Activated CD4-positive, alpha-beta T cell treated with anti-CD3 and anti-CD28 coated beads, Interleukin-2, amount 50 U/mL, for 1 hour (primary cell): Measurements from ENCODE around the gene TMEM14C.
A peak's percentile ranks its signal among the peaks of the same experiment; 100 is the strongest.

Experiments used
- DNase-seq: peaks from one replicate; pipeline ENCODE4 v3.0.0-alpha.2; 2020

TMEM14C gene

DNA sequence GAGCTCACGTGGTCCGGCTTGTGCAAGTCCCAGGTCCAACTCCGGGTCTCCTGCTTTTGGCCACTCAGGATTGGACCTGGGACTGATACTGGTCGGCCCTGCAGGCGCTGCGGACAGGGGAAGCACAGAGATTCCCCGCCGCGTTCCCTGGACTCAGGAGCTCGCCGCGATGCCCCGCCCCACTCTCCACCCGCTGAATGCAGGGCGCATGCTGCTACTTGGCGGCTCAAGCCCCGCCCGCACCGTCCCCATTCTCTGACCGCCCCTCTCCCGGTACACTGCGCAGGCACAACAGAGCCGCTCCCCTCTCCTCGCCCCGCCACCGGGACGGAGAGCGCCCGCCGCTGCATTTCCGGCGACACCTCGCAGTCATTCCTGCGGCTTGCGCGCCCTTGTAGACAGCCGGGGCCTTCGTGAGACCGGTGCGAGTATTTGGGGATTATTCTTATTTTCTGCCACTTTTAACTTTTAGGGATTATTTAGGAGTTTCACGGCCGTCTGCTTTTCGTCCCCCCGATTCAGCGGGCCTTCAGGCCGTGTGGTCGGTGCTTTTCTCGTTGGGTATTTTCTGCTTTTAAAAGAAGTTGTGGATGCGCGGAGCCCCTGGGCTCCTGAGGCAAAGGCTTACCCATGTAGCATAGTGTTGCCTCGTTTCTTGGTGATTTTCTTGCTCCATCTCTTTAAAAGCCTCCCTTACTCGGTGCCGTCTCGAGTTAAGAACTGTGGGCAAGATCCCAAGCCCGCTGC lies at the start of gene TMEM14C:
Gene TMEM14C, plus strand, starts transcription at position 251 of the 747 bp plus-strand sequence. CDS start 1,544 bp downstream, outside the sequence.
- DNase-seq: peak; percentile 73

DNA sequence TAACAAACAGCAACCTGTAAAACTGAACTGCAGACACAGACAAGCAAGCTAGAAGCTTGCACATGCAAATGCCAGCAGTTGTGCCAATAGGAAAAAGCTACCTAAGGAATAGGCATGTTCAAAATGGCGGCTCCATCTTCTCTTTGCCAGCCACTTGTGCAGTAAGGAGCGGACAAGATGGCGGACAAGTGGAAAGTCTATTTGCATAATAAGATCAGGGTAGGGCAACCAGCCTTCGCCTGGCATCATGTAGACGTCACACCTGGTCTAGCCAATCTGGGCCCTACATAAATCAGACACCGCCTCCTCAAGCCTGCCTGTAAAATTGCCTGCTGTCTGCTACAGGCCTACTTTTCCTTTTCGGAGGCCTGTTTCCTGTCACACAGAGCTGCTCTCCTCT lies 46.5 kb upstream of the TMEM14C start:
- DNase-seq: no peak

DNA sequence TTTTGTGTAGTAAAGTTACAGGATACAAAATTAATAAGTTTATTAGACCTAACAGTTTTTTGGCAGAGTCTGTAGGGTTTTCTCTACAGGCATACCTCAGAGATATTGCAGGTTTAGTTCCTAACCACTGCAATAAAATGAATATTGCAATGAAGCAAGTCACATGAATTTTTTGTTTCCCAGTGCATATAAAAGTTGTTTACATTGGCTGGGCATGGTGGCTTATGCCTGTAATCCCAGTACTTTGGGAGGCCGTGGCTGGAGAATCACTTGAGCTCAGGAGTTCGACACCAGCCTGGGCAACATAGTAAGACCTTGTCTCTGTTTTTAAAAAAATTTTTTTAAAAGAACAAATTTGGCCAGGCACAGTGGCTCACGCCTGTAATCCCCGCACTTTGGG lies 44.4 kb upstream of the TMEM14C start:
- DNase-seq: no peak

DNA sequence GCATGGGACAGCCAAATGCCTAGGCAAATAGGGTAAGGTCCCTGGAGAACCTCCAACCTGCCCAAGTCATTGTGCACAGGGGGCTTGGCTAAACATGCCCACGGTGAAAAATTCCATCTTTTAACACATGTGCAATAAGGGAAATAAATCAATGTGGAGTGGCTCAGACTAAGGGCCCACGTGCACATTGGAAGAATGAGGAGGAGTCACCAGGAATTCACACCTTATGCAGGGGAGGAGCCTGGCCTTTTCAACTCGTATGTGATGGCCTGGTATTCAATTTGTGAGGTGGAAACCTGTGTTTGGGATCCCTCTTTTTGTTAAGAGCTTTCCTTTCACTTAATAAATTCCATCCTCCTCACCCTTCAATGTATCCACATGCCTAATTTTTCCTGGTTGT lies 41.1 kb upstream of the TMEM14C start:
- DNase-seq: no peak

DNA sequence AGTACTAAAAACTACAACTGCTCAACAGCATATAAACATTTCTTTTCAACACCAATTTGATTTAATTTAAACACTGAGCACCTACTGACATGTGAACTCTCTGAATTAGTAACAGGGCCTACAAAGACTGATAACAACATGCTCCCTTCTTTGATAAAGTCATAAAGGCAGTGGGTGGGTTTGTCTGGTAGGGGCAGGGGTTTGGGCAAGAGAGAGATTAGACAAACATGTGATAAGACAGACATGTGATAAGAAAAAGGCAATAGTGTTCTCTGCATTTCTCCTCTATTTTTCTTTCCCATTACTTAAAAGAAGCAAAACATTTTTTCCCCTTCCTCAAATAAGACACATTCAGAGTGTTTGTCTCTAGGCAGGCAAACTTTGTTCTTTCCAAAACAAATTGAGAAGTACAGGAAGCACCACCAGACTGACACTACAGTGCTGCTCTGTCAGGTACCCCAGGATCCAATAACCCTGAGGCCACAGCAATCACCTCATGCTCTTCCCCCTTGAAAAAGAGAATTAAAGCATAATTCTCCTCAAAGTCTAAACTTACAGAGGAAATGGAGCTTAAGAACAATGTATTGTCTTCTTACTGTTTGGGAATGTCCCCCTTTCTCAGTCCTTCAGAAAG lies 40.4 kb upstream of the TMEM14C start:
- no peak for DNase-seq

DNA sequence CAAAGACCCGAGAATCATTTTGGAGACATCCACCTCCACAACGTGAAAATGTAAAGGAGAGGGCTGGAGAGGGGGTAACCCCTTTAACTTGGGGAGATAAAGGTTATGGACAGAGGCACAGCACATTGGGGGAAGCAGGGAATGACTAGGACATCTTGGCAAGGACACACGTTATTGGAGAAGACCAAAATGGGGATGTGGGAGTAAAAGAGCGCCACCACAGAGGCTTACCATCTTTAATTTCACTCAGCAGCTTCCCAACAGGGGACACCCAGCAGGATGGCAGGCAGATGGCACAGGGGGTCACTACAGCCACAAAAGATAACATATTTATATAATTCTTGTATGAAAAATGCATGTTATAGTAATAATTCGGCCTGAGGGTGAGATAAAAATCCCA lies 38.3 kb upstream of the TMEM14C start:
- DNase-seq: no peak

DNA sequence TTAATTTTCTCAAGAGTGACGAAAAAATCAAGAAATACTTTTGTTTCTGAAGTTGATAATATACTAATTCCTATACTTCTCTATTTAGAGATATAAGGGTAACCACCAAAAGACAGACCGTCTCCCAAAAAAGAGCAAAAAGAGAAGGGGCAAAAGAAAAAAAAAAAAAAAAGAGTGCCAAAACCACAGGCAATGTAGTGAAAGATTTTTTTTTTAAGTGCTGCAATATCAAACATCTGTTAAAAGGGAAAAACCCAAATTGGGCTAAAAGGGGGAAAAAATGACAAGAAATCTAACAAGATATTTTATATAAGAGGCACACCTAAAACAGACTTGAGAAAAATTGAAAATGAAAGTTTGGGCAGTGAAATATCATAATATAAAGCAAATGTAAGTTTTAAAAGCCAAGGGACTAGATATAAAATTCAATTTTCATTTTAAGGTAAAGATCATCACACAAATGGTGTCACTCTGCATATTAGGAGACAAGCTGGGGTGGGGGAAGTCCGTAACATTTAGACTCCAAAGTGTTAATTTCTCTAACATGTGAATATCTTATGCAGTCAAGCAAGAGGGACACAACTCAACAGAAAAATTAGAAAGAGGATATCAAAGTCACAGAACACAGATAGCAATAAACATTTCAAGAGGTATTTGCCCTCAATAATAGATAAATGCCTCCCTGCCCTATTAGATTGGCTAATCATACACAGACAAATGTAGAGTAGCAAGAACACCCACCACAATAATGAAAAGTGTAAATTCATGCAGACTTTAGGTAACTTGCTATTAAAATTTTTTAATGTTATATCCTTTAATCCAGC lies 37.6 kb upstream of the TMEM14C start:
- DNase-seq: no peak

DNA sequence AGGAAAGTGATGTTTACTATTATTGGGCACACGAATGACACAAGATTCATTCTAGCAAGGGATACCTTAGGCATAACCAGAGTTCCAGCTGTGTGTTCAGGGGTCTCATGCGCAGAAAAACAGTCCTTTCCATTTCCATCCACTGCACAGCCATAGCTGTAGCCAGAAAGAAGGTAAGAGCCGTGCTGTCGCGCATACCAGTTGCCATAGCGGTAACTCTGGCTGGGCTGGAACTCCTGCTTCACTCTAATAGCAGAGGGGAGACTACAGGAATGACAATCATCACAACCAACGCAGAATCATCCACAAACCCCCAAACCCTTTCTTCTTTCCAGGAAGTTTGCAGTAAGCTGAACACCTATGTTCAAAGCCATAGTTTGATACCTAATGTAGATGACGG lies 36.0 kb upstream of the TMEM14C start:
- DNase-seq: no peak

DNA sequence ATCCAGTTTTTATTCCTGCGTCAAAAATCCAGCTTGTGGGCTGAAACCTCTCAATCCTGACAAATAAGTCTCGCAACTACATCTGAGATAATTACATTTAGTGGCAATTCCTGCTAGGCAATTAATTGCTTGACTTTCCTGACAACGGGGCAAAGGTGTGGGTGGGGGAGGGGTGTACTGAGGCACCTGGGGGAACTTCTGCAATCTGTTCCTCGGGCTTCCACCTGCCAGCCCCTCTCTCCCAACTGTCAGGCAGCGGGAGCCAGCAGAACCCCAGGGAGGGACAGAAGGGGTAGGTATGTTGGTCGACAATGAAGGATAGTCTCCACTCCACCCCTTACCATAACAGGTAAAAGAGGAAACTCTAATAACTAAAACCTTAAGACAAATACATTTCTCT lies 35.3 kb upstream of the TMEM14C start:
- no peak for DNase-seq

DNA sequence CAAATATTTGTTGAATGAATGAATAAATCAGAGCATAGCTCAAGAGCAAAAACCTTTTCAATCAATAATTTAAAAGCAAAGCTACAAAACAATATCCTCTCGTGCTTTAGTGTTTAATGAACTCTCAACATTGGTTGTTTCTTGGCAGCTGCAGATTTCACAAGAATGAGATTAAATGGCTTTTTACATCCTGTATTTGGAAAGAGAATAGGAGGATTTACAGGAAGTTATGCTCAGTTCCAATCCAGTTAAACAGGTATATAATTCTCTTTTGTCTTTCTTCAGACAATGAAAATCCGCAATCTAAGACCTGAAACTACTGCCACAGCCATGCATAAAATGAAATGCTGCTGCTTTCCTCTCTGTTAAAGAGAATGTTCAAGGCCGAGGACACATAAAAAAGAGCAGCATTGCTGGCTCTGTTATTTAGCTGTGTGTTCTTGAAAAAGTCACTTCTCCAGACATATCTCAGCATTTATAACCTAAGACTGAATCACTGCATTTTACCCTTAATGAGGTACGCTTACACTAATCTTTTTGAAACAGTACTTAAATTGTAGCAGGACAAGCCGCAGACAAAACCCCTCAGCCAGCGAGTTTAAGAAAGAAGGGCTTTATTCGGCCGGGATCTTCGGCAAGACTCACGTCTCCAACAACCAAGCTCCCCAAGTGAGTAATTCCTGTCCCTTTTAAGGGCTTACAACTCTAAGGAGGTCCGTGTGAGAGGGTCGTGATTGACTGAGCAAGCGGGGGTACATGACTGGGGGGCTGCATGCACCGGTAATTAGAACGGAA lies 32.0 kb upstream of the TMEM14C start:
- no peak for DNase-seq

DNA sequence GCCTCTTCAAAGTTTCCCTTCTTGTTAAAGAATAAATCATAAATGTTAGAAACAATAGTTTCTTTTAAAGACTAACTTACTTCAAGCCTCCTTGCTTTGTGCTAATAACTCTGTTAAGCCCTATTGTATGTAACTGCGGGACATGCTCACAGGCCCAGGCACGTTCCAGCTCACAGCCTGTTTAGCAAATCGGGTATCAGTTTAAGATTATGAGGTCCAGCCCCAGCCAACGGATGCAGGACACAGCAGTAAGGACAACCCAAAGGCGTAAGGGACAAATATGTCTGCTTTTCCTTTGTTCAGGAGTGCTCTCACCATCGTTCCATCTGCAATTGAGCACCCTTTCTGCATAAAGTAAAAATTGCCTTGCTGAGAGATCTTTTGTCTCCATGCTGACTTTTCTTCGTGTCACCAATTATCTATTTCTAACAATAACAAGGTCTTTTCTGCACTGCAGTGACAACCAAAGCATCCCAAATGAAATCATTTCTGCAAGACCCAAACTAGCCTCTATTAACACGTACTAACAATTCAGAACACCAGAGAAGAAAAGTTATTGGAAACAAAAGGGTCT lies 29.8 kb upstream of the TMEM14C start:
- DNase-seq: no peak

DNA sequence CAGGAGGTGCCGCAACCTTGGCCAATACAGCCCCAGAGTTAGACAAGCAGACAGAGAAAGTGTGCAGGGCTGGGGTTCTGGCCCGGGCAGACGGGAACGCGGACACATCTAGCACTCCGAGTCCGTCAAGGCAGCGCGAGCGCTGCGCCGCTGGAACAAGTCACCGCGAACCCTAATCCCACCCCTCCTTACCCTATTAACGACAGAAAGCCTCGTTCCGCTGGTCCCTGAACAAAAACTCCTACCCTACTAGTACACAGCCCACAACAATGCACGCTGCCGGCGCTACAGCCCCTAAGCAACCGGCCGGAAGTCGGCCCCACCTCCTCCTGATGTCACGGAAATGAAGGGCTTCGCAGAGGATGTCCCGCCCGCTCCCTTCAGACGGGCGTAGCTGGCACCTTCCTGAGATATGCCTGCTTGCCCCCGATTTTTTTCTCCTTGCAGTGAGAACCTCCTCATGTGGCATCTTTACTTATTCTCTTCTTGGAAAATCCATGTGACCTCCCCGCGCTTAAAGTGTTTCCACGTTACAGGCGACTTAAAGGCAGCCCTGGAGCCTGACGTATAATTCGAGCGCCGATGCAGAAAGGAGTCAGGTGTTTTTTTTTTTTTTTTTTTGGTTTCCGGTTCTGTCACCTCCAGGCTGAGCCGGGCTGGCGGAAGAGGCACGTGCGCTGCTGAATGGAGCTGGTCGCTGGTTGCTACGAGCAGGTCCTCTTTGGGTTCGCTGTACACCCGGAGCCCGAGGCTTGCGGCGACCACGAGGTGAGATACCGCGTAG lies 28.4 kb upstream of the TMEM14C start, which contains the start of the genes C6orf52 and PAK1IP1:
Gene C6orf52, minus strand, starts transcription at position 315 of the 784 bp plus-strand sequence. CDS start 7,066 bp downstream, outside the sequence.
Gene PAK1IP1, plus strand, starts transcription at position 671 of the 784 bp plus-strand sequence. Its CDS starts 14 bp downstream, at position 685.
- DNase-seq: peak; percentile 92

DNA sequence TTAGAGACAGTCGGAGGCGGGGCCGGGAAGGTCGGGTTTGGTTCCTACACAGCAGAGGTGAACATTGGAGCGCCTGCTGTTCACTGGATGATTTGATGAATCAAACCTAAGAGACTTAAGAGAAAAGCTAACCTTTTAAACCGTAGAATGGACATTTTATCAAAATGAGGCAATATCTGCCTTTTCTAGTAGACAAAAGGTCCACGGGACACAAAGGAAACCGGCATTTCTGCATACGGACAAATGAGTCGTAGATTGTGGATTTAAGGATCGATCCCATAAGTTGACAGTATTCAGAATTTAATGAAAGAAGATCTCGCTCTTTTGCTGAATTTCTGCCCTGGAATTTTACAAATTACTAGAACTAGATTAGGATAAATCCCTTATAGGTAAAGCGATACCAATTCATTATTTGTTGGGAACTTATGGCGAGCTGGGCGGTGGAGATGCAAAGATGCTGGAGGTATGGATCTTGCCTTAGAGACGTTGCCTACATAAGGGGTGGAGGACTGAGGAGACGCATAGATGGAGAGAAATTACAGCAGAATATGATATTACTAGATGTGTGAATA lies 27.7 kb upstream of the TMEM14C start:
- no peak for DNase-seq

DNA sequence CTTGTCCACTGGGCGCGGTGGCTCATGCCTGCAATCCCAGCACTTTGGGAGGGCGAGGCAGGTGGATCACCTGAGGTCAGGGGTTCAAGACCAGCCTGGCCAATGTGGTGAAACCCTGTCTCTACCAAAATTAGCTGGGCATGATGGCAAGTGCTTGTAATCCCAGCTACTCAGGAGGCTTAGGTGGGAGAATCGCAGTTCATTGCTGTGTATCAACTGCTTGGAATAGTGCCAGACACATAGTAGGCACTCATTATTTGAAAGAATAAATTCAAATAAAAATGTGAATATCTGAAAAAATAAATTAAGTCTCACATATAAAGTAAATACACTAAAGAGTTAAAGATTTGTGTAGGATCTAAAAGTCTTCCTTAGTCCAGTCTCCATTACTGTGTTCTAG lies 26.2 kb upstream of the TMEM14C start:
- no peak for DNase-seq

DNA sequence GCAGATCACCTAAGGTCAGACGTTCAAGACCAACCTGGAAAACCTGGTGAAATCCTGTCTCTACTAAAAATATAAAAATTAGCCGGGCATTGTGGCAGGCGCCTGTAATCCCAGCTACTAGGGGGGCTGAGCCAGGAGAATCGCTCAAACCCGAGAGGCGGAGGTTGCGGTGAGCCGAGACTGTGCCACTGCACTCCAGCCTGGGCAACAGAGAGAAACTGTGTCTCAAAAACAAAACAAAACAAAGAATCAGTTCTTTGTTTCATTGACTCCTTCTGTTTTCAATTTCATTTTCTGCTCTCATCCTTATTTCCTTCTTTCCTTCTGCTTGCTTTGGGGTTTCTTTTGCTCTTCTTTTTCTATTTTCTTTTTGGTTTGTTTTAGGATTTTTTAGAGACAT lies 8.9 kb upstream of the TMEM14C start:
- no peak for DNase-seq

DNA sequence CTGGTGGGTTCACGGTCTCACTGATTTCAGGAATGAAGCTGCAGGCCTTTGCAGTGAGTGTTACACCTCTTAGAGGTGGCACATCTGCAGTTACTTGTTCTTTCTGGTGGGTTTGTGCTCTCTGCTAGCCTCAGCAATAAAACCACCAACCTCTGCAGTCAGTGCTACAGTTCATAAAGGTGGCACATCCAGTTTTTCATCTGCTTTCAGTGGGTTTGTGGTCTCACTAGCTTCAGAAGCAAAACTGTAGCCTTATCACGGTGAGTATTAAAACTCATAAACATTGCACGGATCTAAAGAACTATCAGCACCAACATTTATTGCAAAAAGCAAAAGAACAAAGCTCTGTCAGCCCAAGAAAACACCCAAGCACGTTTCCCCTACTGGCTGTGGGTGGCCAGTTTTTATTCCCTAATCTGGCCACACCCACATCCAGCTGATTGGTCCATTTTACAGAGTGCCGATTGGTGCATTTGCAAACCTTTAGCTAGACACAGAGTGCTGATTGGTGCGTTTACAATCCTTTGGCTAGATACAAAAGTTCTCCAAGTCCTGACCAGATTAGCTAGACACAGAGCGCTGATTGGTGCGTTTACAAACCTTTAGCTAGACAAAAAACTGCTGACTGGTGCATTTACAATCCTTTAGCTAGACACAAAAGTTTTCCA lies 3.4 kb upstream of the TMEM14C start:
- DNase-seq: peak; percentile 12

DNA sequence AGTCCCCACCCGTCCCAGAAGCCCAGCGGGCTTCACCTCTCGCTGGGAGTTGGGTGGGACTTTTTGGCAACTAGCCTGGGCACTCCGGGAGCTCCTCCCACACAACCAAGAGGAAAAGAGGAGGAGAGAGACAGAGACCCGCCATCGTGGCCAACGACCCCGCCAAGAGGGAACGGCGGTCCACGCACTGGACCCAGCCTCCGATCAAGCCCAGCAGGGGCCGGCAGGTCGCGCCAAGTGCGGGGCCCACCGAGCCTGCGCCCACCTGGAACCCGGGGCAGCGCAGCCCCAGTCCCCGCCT lies 3.0 kb upstream of the TMEM14C start:
- no peak for DNase-seq

DNA sequence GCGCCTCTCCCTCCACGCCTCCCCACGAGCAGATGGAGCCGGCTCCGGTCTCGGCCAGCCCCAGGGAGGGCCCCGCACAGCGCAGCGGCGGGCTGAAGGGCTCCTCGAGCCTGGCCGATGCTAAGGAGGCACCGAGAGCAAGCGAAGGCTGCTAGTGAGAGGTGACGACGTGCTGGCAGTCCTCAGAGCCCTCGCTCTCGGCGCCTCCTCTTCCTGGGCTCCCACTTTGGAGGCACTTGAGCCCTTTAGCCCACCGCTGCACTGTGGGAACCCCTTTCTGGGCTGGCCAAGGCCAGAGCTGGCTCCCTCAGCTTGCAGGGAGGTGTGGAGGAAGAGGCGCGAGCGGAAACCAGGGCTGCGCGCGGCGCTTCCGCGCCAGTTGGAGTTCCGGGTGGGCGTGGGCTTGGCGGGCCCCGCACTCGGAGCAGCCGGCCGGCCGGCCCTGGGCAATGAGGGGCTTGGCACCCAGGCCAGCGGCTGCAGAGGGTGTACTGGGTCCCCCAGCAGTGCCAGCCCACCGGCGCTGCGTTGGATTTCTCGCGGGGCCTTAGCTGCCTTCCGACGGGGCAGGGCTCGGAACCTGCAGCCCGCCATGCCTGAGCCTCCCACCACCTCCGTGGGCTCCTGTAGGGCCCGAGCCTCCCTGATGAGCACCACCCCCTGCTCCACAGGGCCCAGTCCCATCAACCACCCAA lies 2.5 kb upstream of the TMEM14C start:
- DNase-seq: peak; percentile 48

DNA sequence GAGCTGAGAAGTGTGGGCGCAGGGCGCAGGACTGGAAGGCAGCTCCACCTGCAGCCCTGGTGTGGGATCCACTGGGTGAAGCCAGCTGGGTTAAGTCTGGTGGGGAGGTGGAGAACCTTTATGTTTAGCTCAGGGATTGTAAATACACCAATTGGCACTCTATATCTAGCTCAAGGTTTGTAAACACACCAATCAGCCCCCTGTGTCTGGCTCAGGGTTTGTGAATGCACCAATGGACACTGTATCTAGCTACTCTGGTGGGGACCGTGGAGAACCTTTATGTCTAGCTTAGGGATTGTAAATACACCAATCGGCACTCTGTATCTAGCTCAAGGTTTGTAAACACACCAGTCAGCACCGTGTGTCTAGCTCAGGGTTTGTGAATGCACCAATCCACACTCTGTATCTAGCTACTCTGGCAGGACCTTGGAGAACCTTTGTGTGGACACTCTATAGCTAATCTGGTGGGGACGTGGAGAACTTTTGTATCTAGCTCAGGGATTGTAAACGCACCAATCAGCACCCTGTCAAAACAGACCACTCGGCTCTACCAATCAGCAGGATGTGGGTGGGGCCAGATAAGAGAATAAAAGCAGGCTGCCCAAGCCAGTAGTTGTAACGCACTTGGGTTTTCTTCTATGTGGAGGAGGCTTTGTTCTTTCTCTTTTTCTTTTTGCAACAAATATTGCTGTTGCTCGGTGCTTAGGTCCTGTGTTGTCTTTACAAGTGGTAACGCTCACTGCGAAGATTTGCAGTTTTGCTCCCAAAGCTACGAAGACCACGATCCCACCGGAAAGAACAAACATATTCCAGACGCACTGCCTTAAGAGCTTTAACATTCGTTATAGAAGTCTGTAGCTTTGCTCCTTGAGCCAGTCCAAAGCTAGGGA lies 1.7 kb upstream of the TMEM14C start:
- peak; percentile 32 for DNase-seq
